ENCODE results near the gene PDE6A. TPM values are rescaled to one million over a fixed set of nuclear protein-coding genes. Genes with fewer than 3 reads are reported as not detected.
"Not testable (repeated sequence)": the region's sequence is repeated elsewhere in the genome, so short reads cannot be mapped to it uniquely, and the experiment has no call there.

PDE6A gene
- total RNA-seq, 2 experiments from 2014 or later, result not detected

- no peaks in the 10 kb centered on the region for H3K9me3 Mint-ChIP-seq
- CTCF ChIA-PET, result no interaction called here
- intact Hi-C loops (cut with DNase I, micrococcal nuclease), result no loop called here
These were observed 62.7 kb downstream of the PDE6A start for GRCh38 chr5:149881874-149882273.

GRCh38 chr5:149881069-149881622 lies 63.4 kb downstream of the PDE6A start:
- H3K4me3 ChIP-seq (ENCODE audit: low read length), result no peak overlapping the region
- H3K4me1 ChIP-seq (ENCODE audit: insufficient read depth, low read length), result no peaks in the 10 kb centered on the region
- ChIA-PET CTCF (no interaction called here), POLR2A (no interaction called here)
- H3K9me3 ChIP-seq (ENCODE audit: control insufficient read depth in 1 of 2, insufficient read depth in 1 of 2, low read length in 2 of 2), result no peaks in the 10 kb centered on the region
- intact Hi-C loops (cut with DNase I, micrococcal nuclease), result no loop called here
- Mint-ChIP-seq H3K27ac (no peak overlapping the region), H3K4me3 (no peak overlapping the region), H3K9me3 (no peaks in the 10 kb centered on the region), H3K27me3 (peaks cover 11% of the 10 kb centered on the region), H3K4me1 (ENCODE audit: low read depth) (no peaks in the 10 kb centered on the region), H3K36me3 (ENCODE audit: low read depth) (no peaks in the 10 kb centered on the region)
- no peak for TF ChIP-seq CTCF (IDR thresholded peaks at IDR 0.05)
- no peak overlapping the region for H3K27ac ChIP-seq (ENCODE audit: low read depth in 1 of 2, low read length in 2 of 2)
- H3K36me3 ChIP-seq (ENCODE audit: insufficient read depth, low read length), result no peaks in the 10 kb centered on the region
- ATAC-seq (ENCODE audit: poor library complexity) (no peak), DNase-seq (no peak)
- peaks cover 0 to 6% of the 10 kb centered on the region in 2 experiments for H3K27me3 ChIP-seq (ENCODE audit: control insufficient read depth in 1 of 2, insufficient read depth in 2 of 2, low read length in 2 of 2)

More at GRCh38 chr5:149881874-149882273, 62.7 kb downstream of the PDE6A start:
- Histone ChIP-seq H3K27ac (ENCODE audit: low read depth in 1 of 2, low read length in 2 of 2) (no peak overlapping the region), H3K36me3 (ENCODE audit: insufficient read depth, low read length) (no peaks in the 10 kb centered on the region), H3K4me3 (ENCODE audit: low read length) (no peak overlapping the region), H3K4me1 (ENCODE audit: insufficient read depth, low read length) (no peaks in the 10 kb centered on the region), H3K9me3 (ENCODE audit: control insufficient read depth in 1 of 2, insufficient read depth in 1 of 2, low read length in 2 of 2) (no peaks in the 10 kb centered on the region), H3K27me3 (ENCODE audit: control insufficient read depth in 1 of 2, insufficient read depth in 2 of 2, low read length in 2 of 2) (peaks cover 5 to 6% of the 10 kb centered on the region in 2 experiments)
- Mint-ChIP-seq H3K27me3 (peaks cover 11% of the 10 kb centered on the region), H3K4me1 (ENCODE audit: low read depth) (no peaks in the 10 kb centered on the region), H3K36me3 (ENCODE audit: low read depth) (no peaks in the 10 kb centered on the region), H3K4me3 (no peak overlapping the region), H3K27ac (no peak overlapping the region)
- POLR2A ChIA-PET, result no interaction called here
- no peak for TF ChIP-seq CTCF (IDR thresholded peaks at IDR 0.05)
- ATAC-seq (ENCODE audit: poor library complexity) (no peak), DNase-seq (no peak)

GRCh38 chr5:149879593-149879992 lies 65.0 kb downstream of the PDE6A start:
- H3K4me1 ChIP-seq (ENCODE audit: insufficient read depth, low read length); H3K27ac Mint-ChIP-seq; H3K4me3 ChIP-seq (ENCODE audit: low read length); intact Hi-C loops (cut with DNase I, micrococcal nuclease); DNase-seq; H3K27me3 ChIP-seq (ENCODE audit: control insufficient read depth in 1 of 2, insufficient read depth in 2 of 2, low read length in 2 of 2); H3K4me3 Mint-ChIP-seq; H3K4me1 Mint-ChIP-seq (ENCODE audit: low read depth); H3K9me3 Mint-ChIP-seq; CTCF ChIA-PET; H3K9me3 ChIP-seq (ENCODE audit: control insufficient read depth in 1 of 2, insufficient read depth in 1 of 2, low read length in 2 of 2); H3K27ac ChIP-seq (ENCODE audit: low read depth in 1 of 2, low read length in 2 of 2); H3K36me3 Mint-ChIP-seq (ENCODE audit: low read depth); POLR2A ChIA-PET; H3K36me3 ChIP-seq (ENCODE audit: insufficient read depth, low read length); ATAC-seq (ENCODE audit: poor library complexity): not testable (repeated sequence)
- peaks cover 11% of the 10 kb centered on the region for H3K27me3 Mint-ChIP-seq

GRCh38 chr5:149878371-149878770 lies 66.2 kb downstream of the PDE6A start:
- peaks cover 0 to 3% of the 10 kb centered on the region in 2 experiments for H3K27me3 ChIP-seq (ENCODE audit: control insufficient read depth in 1 of 2, insufficient read depth in 2 of 2, low read length in 2 of 2)
- H3K4me1 ChIP-seq (ENCODE audit: insufficient read depth, low read length), result no peaks in the 10 kb centered on the region
- H3K4me1 Mint-ChIP-seq (ENCODE audit: low read depth), result no peaks in the 10 kb centered on the region
- H3K4me3 Mint-ChIP-seq, result no peak overlapping the region
- no peaks in the 10 kb centered on the region for H3K36me3 ChIP-seq (ENCODE audit: insufficient read depth, low read length)
- H3K27me3 Mint-ChIP-seq, result peaks cover 11% of the 10 kb centered on the region
- DNase-seq (no peak), ATAC-seq (ENCODE audit: poor library complexity) (no peak)
- POLR2A ChIA-PET, result no interaction called here
- intact Hi-C loops (cut with DNase I, micrococcal nuclease), result no loop called here
- TF ChIP-seq CTCF (IDR thresholded peaks at IDR 0.05), result no peak
- no peaks in the 10 kb centered on the region for H3K9me3 Mint-ChIP-seq
- CTCF ChIA-PET, result interaction anchor here (1.0 kb wide), 1 partner anchor 25 kb away, joined by 5 read pairs; no protein-coding TSS in a partner anchor
- no peak overlapping the region for H3K4me3 ChIP-seq (ENCODE audit: low read length)
- H3K9me3 ChIP-seq (ENCODE audit: control insufficient read depth in 1 of 2, insufficient read depth in 1 of 2, low read length in 2 of 2), result no peaks in the 10 kb centered on the region
- no peak overlapping the region for H3K27ac ChIP-seq (ENCODE audit: low read depth in 1 of 2, low read length in 2 of 2)
- no peaks in the 10 kb centered on the region for H3K36me3 Mint-ChIP-seq (ENCODE audit: low read depth)
- H3K27ac Mint-ChIP-seq, result no peak overlapping the region

Data from CD4-positive, alpha-beta T cell (primary cell).